Omental fat pad (tissue), 4 donors: Measurements from ENCODE around the gene TFAP2E. TPM values are rescaled to one million over a fixed set of nuclear protein-coding genes. Genes with fewer than 3 reads are reported as not detected.

Experiments used
- ATAC-seq: fragments of 150-250 bp; one replicate; pipeline ENCODE4 v1.9.1; 2016; ENCODE audit warnings: mild to moderate bottlenecking, moderate library complexity; ENCODE audit not compliant: low FRiP score
- DNase-seq: peaks from one replicate; pipeline ENCODE4 v3.0.0-alpha.2; 2019; ENCODE audit warnings: low spot score
- total RNA-seq, 4 donors: library from RNA; depleted of rRNA; stranded (reverse); fragments of >200 nt; gene quantifications; one replicate each; pipeline ENCODE4 v1.1.0, GENCODE V29; 2016
- TF ChIP-seq, protein P1 (sequence below), 3 donors: fragments of 450-650 bp; IDR thresholded peaks; one replicate each; pipeline ENCODE4 v1.5.1; 2016 to 2017; ENCODE audit warnings: antibody characterized with exemption in 3 of 3, mild to moderate bottlenecking in 3 of 3, moderate library complexity in 2 of 3

Gene TFAP2E
- total RNA-seq, 4 donors from 2014 or later: 0.25 to 0.72 (median 0.50) TPM

DNA sequence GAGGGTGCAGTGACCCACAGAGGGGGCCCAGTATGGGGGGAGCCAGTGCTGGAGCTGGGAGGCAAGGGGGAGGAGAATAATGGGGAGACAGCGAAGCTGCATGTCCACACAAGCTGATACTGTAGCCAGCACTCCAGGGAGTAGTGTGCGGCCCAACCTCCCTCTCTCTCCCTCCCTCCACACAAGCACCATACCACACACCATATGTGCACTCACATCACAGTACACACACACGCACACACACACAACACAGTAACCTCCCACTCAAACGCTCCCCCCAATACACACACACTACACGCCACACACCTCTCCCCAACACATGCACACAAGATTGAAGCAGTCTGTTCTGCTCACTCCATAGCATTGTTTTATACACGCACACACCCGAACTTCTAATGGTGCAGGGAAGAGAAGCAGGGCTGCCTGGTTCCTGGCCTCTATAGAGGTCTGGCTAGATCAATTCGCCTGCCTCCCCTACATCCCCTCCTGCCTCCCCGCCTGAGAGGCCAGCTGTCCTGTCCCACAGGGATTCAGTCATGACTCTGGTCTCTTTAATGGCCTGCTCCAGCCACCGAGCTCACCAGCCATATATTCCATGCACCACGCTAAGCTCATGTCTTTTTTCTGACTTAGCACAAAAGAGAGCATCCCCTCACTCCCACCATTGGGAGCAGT, 11.7 kb upstream of the TFAP2E start:
- DNase-seq (no peak), ATAC-seq (no peak)
- TF ChIP-seq, protein P1, sequence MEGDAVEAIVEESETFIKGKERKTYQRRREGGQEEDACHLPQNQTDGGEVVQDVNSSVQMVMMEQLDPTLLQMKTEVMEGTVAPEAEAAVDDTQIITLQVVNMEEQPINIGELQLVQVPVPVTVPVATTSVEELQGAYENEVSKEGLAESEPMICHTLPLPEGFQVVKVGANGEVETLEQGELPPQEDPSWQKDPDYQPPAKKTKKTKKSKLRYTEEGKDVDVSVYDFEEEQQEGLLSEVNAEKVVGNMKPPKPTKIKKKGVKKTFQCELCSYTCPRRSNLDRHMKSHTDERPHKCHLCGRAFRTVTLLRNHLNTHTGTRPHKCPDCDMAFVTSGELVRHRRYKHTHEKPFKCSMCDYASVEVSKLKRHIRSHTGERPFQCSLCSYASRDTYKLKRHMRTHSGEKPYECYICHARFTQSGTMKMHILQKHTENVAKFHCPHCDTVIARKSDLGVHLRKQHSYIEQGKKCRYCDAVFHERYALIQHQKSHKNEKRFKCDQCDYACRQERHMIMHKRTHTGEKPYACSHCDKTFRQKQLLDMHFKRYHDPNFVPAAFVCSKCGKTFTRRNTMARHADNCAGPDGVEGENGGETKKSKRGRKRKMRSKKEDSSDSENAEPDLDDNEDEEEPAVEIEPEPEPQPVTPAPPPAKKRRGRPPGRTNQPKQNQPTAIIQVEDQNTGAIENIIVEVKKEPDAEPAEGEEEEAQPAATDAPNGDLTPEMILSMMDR (IDR thresholded peaks at IDR 0.05): no peak

DNA sequence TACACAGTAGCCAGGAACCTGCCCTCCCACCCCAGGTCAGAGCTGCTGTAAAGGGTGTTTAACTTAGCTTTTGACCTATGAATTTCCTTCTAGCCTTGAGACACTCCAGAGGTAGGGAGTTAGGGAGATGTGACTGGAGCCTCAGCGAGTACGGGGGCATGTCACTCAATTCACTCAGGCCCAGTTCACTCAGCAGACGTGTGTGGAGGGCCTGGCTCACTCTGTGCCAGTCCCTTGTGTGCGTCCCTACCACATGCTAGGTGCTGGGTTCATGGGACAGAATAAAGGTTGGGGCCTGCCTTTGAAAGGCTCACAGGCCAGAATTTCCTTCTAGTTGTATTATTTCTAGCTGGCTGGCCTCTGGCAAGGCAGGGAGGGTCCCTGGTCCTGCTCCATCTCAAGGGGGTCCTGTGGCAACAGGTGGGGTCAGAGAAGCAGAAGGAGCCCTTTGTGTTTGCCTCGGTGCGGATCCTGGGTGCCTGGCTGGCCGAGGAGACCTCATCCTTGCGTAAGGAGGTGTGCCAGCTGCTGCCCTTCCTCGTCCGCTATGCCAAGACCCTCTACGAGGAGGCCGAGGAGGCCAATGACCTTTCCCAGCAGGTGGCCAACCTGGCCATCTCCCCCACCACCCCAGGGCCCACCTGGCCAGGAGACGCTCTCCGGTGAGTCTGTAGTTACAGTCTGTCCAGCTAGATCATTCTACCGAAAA, 11.0 kb upstream of the TFAP2E start:
- TF ChIP-seq, protein P1 (IDR thresholded peaks at IDR 0.05): no peak
- no peak for DNase-seq
- ATAC-seq: no peak

DNA sequence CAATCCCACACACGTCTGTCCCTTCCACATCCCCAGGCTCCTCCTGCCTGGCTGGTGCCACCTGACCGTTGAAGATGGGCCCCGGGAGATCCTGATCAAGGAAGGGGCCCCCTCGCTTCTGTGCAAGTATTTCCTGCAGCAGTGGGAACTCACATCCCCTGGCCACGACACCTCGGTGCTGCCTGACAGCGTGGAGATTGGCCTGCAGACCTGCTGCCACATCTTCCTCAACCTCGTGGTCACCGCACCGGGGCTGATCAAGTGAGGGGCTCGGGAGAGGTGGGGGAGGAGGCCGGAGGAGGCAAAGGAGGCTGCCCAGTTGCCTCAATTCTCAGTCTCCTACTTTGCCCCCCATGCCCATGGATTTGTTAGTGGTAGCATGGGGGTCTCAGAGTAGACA, 9.9 kb upstream of the TFAP2E start:
- DNase-seq (no peak), ATAC-seq (no peak)
- TF ChIP-seq, protein P1 (IDR thresholded peaks at IDR 0.05): no peak

DNA sequence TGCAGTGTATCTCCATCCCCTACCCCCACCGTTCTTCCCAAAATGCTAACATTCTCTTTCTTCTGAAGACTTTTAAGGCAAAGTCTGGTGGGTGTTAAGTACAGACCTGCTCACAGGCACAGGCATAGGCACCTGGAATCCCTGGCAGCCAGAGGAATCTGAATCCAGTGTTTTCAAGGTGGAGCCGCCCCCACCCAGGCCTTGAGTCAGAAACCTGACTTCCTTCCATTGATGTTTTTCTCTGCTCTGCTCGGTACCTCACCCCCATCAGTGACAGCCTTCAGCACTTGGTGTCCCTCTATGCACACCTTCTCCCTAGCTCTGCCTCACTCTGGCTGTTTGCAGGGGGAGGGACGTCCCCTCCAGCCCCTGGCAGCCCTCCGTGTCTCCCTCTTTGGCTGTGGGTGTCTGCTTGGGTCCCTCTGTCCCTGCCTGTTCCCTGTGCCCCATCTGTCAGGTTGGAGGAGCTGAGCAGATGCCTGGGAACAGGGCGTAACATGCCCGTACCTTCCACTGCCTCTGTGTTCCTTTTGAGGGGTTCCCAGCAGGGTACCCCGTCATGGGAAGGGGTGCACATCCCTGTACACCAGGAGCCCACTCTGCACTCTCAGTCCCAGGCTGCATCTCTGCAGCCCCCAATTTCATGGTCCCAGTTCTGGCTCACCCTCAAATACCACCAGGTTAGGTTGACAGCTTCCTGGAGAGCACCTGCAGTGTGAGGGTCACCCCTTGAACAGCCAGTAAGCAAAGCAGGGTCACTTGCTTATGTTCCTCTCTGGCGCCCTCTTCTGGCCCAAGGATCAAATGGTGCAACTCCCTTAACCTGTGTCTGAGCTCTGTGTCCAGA, 8.9 kb upstream of the TFAP2E start:
- peak; percentile 51 for ATAC-seq
- DNase-seq: peak; percentile 93
- TF ChIP-seq, protein P1 (IDR thresholded peaks at IDR 0.05): no peak

DNA sequence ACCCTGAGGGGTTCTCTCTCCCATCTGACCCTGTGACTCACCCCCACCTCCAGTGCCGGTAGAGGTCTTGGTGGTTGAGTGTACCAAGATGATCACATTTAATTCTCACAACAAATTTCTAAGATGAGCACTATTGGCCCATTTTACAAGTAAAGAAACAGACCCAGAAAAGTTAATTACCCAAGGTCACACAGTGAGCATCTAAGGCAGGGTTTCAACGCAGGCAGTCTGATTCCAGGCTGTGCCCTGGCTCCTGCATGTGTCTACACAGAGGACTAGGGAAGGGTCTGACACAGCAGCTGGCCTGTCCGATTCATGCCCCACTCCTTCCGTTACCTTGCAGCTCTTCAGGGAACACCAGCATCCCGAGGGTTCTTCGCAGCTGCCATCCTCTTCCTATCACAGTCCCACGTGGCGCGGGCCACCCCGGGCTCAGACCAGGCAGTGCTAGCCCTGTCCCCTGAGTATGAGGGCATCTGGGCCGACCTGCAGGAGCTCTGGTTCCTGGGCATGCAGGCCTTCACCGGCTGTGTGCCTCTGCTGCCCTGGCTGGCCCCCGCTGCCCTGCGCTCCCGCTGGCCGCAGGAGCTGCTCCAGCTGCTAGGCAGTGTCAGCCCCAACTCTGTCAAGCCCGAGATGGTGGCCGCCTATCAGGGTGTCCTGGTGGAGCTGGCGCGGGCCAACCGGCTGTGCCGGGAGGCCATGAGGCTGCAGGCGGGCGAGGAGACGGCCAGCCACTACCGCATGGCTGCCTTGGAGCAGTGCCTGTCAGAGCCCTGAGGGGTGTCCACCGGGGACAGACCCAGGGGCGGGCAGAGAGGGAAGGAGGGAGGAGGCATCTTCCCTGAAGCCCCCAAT, 8.0 kb upstream of the TFAP2E start:
- no peak for DNase-seq
- no peak for ATAC-seq
- TF ChIP-seq, protein P1 (IDR thresholded peaks at IDR 0.05): no peak

DNA sequence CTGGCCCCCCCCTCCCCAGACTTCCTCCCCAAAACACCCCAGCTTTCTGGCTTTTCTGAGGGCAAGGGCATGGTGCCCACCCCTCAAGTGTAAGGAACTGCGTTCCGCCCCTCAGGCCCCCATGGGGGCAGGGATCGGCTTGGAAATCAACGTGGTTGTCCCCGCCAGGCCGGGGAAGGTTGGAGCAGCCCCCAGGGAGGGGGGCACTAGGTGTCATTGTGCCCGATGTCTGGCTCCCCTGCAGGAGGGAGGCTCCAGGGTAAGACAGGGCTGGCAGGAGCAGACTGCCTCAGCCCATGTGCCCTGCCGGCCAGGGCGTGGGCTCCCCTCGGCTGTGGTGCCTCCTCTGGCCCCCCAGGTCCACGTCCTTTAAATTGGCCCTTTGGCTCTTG, 7.4 kb upstream of the TFAP2E start:
- TF ChIP-seq, protein P1 (IDR thresholded peaks at IDR 0.05): no peak
- ATAC-seq: no peak
- no peak for DNase-seq
